T-helper 17 cell (primary cell): ENCODE results near the gene BUD31. TPM values are rescaled to one million over a fixed set of nuclear protein-coding genes. Genes with fewer than 3 reads are reported as not detected.

Experiments
- ATAC-seq: fragments of 150-1000 bp; cut with Tn5 transposase; 2 replicates; pipeline ENCODE4 v1.10.0; 2021; ENCODE audit warnings: mild to moderate bottlenecking, moderate library complexity
- DNase-seq, 3 donors: peaks; one replicate each; pipeline versions ENCODE4 v3.0.0 to v3.0.0-alpha.2; 2020 to 2021
- H3K9me3 ChIP-seq: one replicate; pipeline ENCODE4 v1.7.0; 2013; ENCODE audit warnings: low read length, mild to moderate bottlenecking; ENCODE audit not compliant: control insufficient read depth, poor library complexity, severe bottlenecking
- H3K27ac Mint-ChIP-seq: one replicate; pipeline ENCODE4 v1.8.0; 2022; ENCODE audit warnings: mild to moderate bottlenecking, moderate library complexity, mixed read lengths
- H3K27me3 Mint-ChIP-seq: one replicate; pipeline ENCODE4 v1.8.0; 2022; ENCODE audit warnings: mixed read lengths
- H3K36me3 Mint-ChIP-seq: one replicate; pipeline ENCODE4 v1.8.0; 2022; ENCODE audit warnings: low read depth, mixed read lengths
- H3K4me1 Mint-ChIP-seq: one replicate; pipeline ENCODE4 v1.8.0; 2022; ENCODE audit warnings: mild to moderate bottlenecking, mixed read lengths
- H3K4me3 Mint-ChIP-seq: one replicate; pipeline ENCODE4 v1.8.0; 2022; ENCODE audit warnings: mild to moderate bottlenecking, moderate library complexity, mixed read lengths
- total RNA-seq, 4 donors: library from RNA in 2 of 4; stranded (reverse) in 2 of 4; gene quantifications; one replicate each; pipeline ENCODE4 v1.2.3 and lab custom pipeline; 2022 to 2026

BUD31 gene
- total RNA-seq, result 100 to 1,000 TPM; 170 to 175 TPM
- 87.6 to 127 reads per million in 2 donors for total RNA-seq (lab: John Stamatoyannopoulos, UW)

DNA sequence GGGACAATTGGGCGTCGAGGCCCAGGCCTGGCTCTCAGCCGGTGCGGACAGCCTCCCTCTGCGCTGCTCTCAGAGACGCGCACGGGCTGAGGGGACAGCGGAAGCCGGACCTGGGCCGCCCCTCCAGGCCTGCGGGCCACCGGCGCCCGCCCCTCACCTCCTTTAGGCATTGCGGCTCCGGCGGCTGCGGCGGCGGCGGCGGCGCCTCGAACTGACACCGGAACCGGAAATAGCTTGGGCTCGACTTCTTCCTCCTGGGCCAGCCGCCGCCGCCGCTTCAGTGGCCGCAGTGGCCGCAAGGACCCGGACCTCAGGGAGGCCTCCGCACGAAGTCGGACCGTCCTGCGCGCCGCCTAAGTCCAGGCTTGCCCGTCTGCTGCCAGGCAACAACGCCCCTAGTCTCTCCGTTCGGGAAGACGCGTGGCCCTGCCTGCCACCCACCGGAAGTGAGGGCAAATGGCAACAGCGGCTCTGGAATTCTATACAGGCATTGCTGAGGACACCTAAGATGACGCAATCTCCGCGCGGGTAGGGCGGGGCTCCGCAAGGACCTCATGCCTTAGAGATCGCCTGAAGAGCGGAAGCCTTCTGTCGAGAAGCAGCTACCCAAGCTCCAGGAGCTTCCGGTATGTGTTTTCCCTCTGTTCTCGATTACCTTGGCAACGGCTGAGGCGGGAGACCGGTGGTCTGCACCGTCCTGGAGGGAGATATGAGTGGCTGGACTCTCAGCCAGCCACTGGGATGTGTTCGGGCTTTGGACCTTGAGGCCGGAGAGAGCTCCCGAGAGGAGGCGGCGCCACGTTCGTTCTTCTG lies at the start of gene BUD31, which contains the start of gene PDAP1:
TSS of gene BUD31 (plus strand) at position 591 of the 813 bp plus-strand sequence. CDS start 2,124 bp downstream, outside the sequence.
TSS of gene PDAP1 (minus strand) at position 219 of the 813 bp plus-strand sequence. CDS start at position 170, 49 bp downstream.
- H3K36me3 Mint-ChIP-seq, result peaks cover 9% of the 10 kb centered on the region
- H3K9me3 ChIP-seq, result no peaks in the 10 kb centered on the region
- H3K27me3 Mint-ChIP-seq, result no peaks in the 10 kb centered on the region
- peak; percentile 77 to 94 (median 90) for DNase-seq
- H3K4me3 Mint-ChIP-seq, result peak within 1 kb of the TSS; percentile 100
- peak within 1 kb of the TSS; percentile 99 for H3K27ac Mint-ChIP-seq
- ATAC-seq, result peak; percentile 87
- H3K4me1 Mint-ChIP-seq, result peaks cover 42% of the 10 kb centered on the region

DNA sequence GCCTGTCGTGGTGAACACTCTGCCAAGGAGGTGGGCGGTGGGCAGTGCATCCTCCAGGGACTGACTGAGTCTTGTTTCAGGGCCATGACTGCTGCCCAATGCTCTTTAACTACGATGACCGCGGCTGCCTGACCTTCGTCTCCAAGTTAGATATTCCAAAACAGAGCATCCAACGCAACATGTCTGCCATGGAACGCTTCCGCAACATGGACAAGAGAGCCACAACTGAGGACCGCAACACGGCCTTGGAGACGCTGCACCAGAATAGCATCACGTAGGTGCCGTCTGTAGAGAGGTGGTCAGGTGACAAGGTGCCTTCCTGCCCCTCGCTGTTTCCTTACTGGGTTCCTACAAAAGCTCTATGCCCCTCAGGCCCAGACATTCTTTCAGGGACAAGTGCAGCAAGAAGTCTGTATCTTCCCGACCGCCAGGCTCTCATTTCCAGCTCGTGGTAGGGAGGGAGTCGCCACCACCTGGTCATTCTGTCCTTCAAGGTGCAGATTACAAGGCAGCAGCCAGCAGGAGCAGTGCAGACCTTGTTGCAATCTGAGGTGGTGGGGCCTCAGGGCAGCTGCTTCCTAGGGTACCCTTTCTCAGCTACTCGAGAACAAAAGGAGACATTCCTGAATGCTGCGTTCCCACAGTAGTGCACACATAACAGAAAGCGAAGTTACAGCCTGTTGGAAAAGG lies 49.2 kb upstream of the BUD31 start:
- ATAC-seq (no peak), DNase-seq (no peak)
- Mint-ChIP-seq H3K4me3 (no peak overlapping the region), H3K36me3 (peaks cover 7% of the 10 kb centered on the region), H3K4me1 (no peaks in the 10 kb centered on the region), H3K27me3 (no peaks in the 10 kb centered on the region), H3K27ac (no peak overlapping the region)
- H3K9me3 ChIP-seq, result no peaks in the 10 kb centered on the region

DNA sequence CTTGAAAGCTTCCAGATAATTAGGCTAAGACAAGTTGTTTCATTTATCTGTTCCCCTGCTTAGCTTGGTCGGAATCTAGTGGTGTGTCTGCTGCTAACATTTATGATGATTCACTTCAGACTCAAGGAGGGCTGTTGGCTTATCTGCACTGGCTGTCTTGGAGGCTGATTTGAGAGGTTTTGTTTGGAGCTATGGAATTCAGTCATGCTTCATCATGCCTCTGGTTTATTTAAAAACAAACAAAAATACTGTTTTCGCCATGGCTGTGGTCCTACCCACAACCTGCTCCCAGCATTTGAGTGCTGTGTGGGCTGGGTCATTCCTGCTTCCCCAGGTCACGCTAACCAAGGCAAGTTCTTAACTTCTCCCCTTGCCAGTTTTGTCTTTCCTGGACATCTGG lies 46.0 kb upstream of the BUD31 start:
- Mint-ChIP-seq H3K27ac (no peak overlapping the region), H3K36me3 (peaks cover 4% of the 10 kb centered on the region), H3K4me1 (peaks cover 6% of the 10 kb centered on the region), H3K4me3 (no peak overlapping the region), H3K27me3 (no peaks in the 10 kb centered on the region)
- no peak for ATAC-seq
- no peaks in the 10 kb centered on the region for H3K9me3 ChIP-seq
- DNase-seq, result no peak

DNA sequence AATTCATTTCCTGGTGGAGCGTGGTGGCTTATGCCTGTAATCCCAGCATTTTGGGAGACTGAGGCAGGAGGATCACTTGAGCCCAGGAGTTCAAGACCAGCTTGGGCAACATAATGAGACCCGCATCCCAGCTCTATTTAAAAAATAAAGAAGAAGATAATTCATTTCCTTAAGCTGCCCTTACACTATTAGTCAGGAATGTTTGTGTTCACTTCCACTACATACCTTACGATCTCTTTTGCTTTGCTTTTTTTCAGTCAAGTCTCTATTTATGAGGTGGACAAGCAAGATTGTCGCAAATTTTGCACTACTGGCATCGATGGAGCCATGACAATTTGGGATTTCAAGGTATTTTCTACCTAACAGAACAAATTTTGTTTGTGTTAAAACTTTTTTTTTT lies 45.5 kb upstream of the BUD31 start:
- Mint-ChIP-seq H3K4me1 (peaks cover 6% of the 10 kb centered on the region), H3K4me3 (no peak overlapping the region), H3K36me3 (no peaks in the 10 kb centered on the region), H3K27me3 (no peaks in the 10 kb centered on the region), H3K27ac (no peak overlapping the region)
- DNase-seq (no peak), ATAC-seq (no peak)
- no peaks in the 10 kb centered on the region for H3K9me3 ChIP-seq

DNA sequence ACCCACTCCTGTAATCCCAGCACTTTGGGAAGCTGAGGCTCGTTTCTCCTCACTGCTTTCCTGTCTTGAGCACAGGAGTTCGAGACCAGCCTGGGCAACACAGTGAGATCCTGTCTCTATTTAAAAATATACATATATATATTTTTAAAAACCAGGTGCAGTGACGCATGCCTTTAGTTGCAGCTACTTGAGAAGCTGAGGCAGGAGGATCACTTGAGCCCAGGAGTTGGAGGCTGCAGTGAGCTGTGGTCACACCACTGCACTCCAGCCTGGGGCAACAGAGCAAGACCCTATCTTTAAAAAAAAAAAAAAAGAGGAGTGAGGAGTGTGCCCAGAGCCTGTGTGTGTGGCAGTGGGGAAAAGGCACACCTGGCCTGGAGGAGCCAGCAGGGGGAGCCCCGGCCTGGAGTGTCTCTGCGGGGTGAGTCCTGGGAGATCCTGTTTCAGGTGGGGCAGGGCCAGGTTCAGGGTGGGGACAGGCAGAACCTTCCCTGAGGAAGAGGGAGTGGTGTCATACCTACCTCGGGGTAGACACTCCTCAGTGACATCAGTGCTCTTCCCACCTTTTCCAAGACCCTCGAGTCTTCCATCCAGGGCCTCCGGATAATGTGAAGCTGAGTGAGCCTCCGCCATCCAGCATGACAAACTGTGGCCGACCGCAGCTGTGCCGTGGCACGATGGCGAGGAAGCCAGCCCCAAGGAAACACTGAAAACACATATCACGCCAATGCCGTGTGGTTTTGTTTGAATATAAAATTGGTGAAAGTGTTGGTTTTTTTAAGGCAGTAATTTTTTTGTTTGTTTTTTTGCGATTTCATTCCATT lies 43.2 kb upstream of the BUD31 start:
- no peaks in the 10 kb centered on the region for H3K9me3 ChIP-seq
- no peak overlapping the region for H3K4me3 Mint-ChIP-seq
- no peaks in the 10 kb centered on the region for H3K36me3 Mint-ChIP-seq
- peak; percentile 95 for ATAC-seq
- DNase-seq, result peak; percentile 56 to 73 (median 59)
- peak overlapping the region; percentile 32 for H3K27ac Mint-ChIP-seq
- H3K27me3 Mint-ChIP-seq, result no peaks in the 10 kb centered on the region
- peaks cover 6% of the 10 kb centered on the region for H3K4me1 Mint-ChIP-seq

DNA sequence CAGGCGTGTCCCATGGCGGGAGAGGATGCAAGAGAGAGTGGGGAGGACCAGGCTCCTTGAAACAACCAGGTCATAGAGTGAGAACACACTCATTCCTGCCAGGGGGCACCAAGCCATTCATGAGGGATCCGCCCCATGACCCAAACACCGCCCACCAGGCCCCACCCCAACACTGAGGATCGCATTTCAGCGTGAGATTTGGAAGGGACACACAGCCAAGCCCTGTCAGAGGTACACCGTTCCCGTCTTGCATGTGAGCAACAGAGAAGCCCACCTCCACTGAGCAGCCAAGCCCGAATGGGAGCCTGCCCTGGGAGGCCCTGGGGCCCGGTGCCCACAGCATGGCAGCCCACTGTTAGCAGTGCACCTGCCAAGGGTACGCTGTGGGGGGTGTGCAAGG lies 42.1 kb upstream of the BUD31 start:
- H3K27me3 Mint-ChIP-seq, result no peaks in the 10 kb centered on the region
- H3K36me3 Mint-ChIP-seq, result no peaks in the 10 kb centered on the region
- DNase-seq (no peak), ATAC-seq (no peak)
- H3K4me1 Mint-ChIP-seq, result peaks cover 6% of the 10 kb centered on the region
- H3K9me3 ChIP-seq, result no peaks in the 10 kb centered on the region
- H3K27ac Mint-ChIP-seq, result no peak overlapping the region
- H3K4me3 Mint-ChIP-seq, result no peak overlapping the region

DNA sequence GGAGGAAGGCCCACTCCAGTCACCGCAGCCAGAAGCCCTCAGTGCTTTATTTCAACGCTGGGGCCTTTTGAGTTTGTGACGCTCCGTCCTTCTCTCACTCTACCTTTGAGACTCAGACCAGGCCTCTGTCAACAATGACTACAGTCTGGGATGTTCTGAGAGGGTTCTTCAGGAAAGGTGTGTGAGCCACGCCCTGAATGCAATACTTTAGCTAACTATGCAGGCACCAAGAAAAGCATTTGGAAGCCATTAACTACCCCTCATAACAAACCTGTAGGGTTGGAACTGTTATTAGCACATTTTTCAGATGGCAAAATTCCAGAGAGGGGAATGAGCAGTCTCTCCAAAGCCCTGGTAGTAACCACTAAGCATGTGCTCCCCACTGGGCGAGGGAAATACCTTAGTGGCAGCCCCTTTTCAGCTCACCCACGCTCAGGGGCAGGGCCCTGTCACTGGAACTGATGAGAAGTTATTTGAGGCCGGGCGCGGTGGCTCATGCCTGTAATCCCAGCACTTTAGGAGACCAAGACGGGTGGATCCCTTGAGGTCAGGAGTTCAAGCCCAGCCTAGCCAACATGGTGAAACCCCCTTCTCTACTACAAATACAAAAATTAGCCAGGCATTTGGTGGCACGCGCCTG lies 39.9 kb upstream of the BUD31 start:
- H3K27me3 Mint-ChIP-seq, result no peaks in the 10 kb centered on the region
- H3K36me3 Mint-ChIP-seq, result no peaks in the 10 kb centered on the region
- H3K4me1 Mint-ChIP-seq, result peaks cover 10% of the 10 kb centered on the region
- H3K4me3 Mint-ChIP-seq, result no peak overlapping the region
- H3K9me3 ChIP-seq, result no peaks in the 10 kb centered on the region
- DNase-seq, result no peak
- H3K27ac Mint-ChIP-seq, result no peak overlapping the region
- ATAC-seq, result no peak

DNA sequence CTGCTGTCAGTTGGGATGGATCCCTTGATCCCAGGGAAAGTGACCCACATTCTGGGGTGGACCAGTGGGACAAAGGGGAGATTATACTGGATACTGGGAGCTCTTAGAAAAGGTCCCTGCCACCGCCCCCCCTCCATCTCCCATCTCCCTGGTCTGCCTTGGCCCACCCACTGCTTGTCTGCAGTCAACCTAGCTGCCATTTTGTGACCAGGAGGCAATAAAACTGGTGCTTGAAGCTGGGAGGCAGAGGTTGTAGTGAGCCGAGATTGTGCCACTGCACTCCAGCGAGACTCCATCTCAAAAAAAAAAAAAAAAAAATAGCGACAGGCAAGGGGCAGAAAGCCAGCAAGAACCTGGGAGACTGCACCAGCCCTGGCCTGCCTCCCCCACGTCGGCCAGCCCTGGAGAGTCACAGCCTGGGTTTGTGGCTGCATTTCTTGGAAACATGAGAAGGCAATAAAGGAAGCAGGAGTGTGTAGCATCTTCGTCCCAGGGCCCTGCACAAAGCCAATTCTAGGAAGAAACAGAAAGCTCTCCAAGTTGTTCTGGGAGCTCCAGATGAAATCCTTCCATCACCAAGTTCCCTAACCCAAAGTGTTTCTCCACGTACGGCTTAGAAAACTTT lies 38.9 kb upstream of the BUD31 start:
- Mint-ChIP-seq H3K4me1 (peaks cover 10% of the 10 kb centered on the region), H3K4me3 (no peak overlapping the region), H3K36me3 (no peaks in the 10 kb centered on the region), H3K27me3 (no peaks in the 10 kb centered on the region), H3K27ac (peak overlapping the region; percentile 47)
- H3K9me3 ChIP-seq, result no peaks in the 10 kb centered on the region
- ATAC-seq (no peak), DNase-seq (no peak)

DNA sequence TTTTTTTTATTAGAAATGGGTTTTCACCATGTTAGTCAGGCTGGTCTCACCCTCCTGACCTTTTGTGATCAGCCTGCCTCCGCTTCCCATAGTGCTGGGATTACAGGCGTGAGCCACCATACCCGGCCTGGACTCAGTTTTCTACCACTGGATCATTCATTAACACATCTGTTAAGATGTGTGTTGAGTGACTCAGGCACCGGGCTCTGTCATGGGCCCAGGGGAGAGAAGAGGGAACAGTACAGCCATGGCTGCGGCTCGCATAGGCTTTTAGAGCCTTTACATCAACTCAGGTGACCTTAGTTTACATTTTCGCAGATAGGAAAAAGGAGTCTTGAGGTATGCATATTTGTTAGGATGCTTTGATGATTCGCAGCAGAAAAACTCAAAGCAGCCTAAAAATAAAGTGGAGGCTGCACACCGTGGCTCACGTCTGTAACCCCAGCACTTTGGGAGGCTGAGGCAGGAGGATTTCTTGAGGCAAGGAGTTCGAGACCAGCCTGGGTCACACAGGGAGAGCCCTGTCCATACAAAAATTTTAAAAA lies 37.3 kb upstream of the BUD31 start:
- Mint-ChIP-seq H3K36me3 (no peaks in the 10 kb centered on the region), H3K27me3 (no peaks in the 10 kb centered on the region), H3K4me3 (no peak overlapping the region), H3K27ac (peak overlapping the region; percentile 61), H3K4me1 (peaks cover 10% of the 10 kb centered on the region)
- DNase-seq (no peak), ATAC-seq (no peak)
- no peaks in the 10 kb centered on the region for H3K9me3 ChIP-seq

DNA sequence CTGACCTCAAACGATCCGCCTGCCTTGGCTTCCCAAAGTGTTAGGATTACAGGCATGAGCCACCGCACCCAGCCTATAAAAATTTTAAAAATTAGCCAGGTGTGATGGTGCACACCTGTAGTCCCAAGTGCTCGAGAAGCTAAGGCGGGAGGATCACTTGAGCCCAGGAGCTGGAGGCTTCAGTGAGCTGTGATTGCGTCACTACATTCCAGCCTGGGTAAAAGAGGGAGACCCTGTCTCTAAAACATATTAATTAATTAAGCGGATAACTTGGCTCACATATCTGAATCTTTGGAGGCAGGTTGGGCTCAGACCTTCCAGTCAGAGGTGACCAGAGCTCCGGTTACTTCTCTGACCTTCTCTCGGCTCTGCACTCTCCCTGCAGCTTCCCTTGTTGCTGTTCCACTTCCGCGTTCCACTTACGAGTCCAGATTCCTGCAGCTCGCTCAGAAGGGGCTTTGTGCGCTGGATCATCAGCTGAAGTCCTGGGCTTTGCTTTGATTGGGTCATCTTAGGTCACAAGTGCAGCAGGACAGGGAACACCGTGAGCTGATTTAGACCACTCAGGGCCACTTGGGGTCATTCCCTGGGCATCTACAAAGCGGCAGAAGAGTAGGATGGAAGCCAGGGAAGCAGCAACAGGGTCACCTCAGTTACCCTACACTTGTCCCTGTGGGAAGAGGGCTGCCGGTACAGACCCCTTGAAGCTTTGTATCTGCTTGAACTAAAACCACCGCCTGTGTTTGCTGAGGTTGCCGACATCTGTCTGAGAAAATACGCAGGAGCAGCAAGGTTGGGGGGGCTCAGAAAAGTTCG lies 36.3 kb upstream of the BUD31 start:
- Mint-ChIP-seq H3K36me3 (no peaks in the 10 kb centered on the region), H3K4me1 (peaks cover 13% of the 10 kb centered on the region), H3K27ac (no peak overlapping the region), H3K27me3 (no peaks in the 10 kb centered on the region), H3K4me3 (peak overlapping the region; percentile 89)
- no peak for ATAC-seq
- H3K9me3 ChIP-seq, result no peaks in the 10 kb centered on the region
- DNase-seq, result no peak

DNA sequence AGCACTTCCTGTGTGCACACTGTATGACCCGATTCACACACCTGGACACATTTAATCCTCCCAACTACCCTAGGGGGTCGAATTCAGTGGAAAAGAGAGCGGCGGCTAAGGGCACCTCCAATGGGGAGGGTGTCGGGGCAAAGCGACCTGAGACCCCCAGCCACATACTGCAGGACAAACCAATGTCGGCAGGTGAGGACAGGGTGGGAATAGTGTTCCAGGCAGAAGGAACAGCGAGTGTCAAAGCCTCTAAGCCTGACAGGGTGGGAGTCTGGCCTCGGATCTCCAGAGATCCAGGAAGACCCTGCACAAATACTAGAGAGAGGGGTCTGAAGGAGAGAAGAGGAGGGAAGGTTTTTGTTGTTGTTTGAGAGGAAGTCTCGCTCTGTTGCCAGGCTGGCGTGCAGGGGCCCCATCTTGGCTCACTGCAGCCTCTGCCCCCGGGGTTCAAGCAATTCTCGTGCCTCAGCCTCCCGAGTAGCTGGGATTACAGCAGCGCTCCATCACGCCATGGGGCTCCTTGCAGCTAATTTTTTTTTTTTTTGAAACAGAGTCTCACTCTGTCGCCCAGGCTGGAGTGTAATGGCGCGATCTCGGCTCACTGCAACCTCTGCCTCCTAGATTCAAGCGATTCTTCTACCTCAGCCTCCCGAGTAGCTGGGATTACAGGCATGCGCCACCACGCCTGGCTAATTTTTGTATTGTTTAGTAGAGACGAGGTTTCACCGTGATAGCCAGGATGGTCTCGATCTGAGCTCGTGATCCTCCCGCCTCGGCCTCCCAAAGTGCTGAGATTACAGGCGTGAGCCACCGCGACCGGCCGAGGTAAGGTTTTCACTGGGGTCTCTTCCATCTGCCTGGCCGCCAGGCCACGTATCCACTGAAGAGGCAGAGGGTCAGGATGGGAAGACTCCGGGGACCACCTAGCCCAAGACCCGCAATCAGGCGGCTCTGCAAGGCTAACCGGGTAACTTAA lies 35.4 kb upstream of the BUD31 start:
- DNase-seq (no peak), ATAC-seq (no peak)
- peak overlapping the region; percentile 89 for H3K4me3 Mint-ChIP-seq

More for the DNA sequence above, 35.4 kb upstream of the BUD31 start:
- Mint-ChIP-seq H3K27ac (peak overlapping the region; percentile 51), H3K4me1 (peaks cover 16% of the 10 kb centered on the region), H3K27me3 (no peaks in the 10 kb centered on the region), H3K36me3 (no peaks in the 10 kb centered on the region)
- no peaks in the 10 kb centered on the region for H3K9me3 ChIP-seq
